HG02840 (cell line): ENCODE measurements around the gene PSPC1.
"Not testable (repeated sequence)": the region's sequence is repeated elsewhere in the genome, so short reads cannot be mapped to it uniquely, and the experiment has no call there.

Experiments used
- ATAC-seq: cut with Tn5 transposase; IDR thresholded peaks from one replicate; pipeline ENCODE4 v1.9.1; 2021; ENCODE audit warnings: mild to moderate bottlenecking, moderate library complexity, moderate number of reproducible peaks; ENCODE audit not compliant: unreplicated experiment, low FRiP score

The PSPC1 gene

GRCh38 chr13:19766591-19766990 lies 16.2 kb downstream of the PSPC1 start:
- ATAC-seq: no peak

GRCh38 chr13:19764237-19764636 lies 18.5 kb downstream of the PSPC1 start:
- ATAC-seq: no peak

GRCh38 chr13:19763618-19764017 lies 19.1 kb downstream of the PSPC1 start:
- ATAC-seq: no peak

GRCh38 chr13:19759669-19760068 lies 23.1 kb downstream of the PSPC1 start:
- ATAC-seq: no peak

- ATAC-seq: no peak
Measured at GRCh38 chr13:19742643-19743042, 40.1 kb downstream of the PSPC1 start.

GRCh38 chr13:19737844-19738557 lies 44.7 kb downstream of the PSPC1 start:
- no peak for ATAC-seq

- no peak for ATAC-seq
Measured at GRCh38 chr13:19726611-19727010, 56.1 kb downstream of the PSPC1 start.

GRCh38 chr13:19725320-19725719 lies 57.4 kb downstream of the PSPC1 start:
- no peak for ATAC-seq

- no peak for ATAC-seq
Measured at GRCh38 chr13:19720039-19720438, 62.7 kb downstream of the PSPC1 start.

GRCh38 chr13:19713186-19713965 lies 69.4 kb downstream of the PSPC1 start:
- no peak for ATAC-seq

- ATAC-seq: not testable (repeated sequence)
Measured at GRCh38 chr13:19709782-19710181, 73.0 kb downstream of the PSPC1 start.

- ATAC-seq: not testable (repeated sequence)
Measured at GRCh38 chr13:19709039-19709438, 73.7 kb downstream of the PSPC1 start.

- not testable (repeated sequence) for ATAC-seq
Measured at GRCh38 chr13:19704256-19704655, 78.5 kb downstream of the PSPC1 start.

- not testable (repeated sequence) for ATAC-seq
Measured at GRCh38 chr13:19701619-19702018, 81.1 kb downstream of the PSPC1 start.

- ATAC-seq: not testable (repeated sequence)
Measured at GRCh38 chr13:19700963-19701362, 81.8 kb downstream of the PSPC1 start.

- no peak for ATAC-seq
Measured at GRCh38 chr13:19695829-19696228, 86.9 kb downstream of the PSPC1 start.

- ATAC-seq: no peak
Measured at GRCh38 chr13:19695428-19695827, 87.3 kb downstream of the PSPC1 start.

- ATAC-seq: not testable (repeated sequence)
Measured at GRCh38 chr13:19691447-19691846, 91.3 kb downstream of the PSPC1 start.

- ATAC-seq: no peak
Measured at GRCh38 chr13:19685437-19685836, 97.3 kb downstream of the PSPC1 start.

- ATAC-seq: no peak
Measured at GRCh38 chr13:19685034-19685433, 97.7 kb downstream of the PSPC1 start.

- no peak for ATAC-seq
Measured at GRCh38 chr13:19681517-19681916, 101.2 kb downstream of the PSPC1 start.

- ATAC-seq: no peak
Measured at GRCh38 chr13:19680751-19681150, 102.0 kb downstream of the PSPC1 start.
